Ishikawa (cell line): ENCODE results near the gene NTRK3.

Experiments
- RAD21 ChIP-seq: IDR thresholded peaks from 2 replicates; pipeline ENCODE4 v1.6.1; 2012; ENCODE audit warnings: low read depth
- TAF1 ChIP-seq: IDR thresholded peaks from 2 replicates; pipeline ENCODE4 v1.6.1; 2012; ENCODE audit warnings: low read depth, mild to moderate bottlenecking
- TCF12 ChIP-seq: IDR thresholded peaks from 2 replicates; pipeline ENCODE4 v1.6.1; 2012; ENCODE audit warnings: low read depth
- YY1 ChIP-seq: IDR thresholded peaks from 2 replicates; pipeline ENCODE4 v1.6.1; 2012; ENCODE audit warnings: low read depth
- ZBTB7A ChIP-seq: IDR thresholded peaks from 2 replicates; pipeline ENCODE4 v1.6.1; 2012; ENCODE audit warnings: low read depth
- TF ChIP-seq, protein P1 (sequence below): IDR thresholded peaks from 2 replicates; pipeline ENCODE4 v1.6.1; 2012
- TF ChIP-seq, protein P2 (sequence below): IDR thresholded peaks from 2 replicates; pipeline ENCODE4 v1.6.1; 2012; ENCODE audit warnings: low read depth, mild to moderate bottlenecking

DNA sequence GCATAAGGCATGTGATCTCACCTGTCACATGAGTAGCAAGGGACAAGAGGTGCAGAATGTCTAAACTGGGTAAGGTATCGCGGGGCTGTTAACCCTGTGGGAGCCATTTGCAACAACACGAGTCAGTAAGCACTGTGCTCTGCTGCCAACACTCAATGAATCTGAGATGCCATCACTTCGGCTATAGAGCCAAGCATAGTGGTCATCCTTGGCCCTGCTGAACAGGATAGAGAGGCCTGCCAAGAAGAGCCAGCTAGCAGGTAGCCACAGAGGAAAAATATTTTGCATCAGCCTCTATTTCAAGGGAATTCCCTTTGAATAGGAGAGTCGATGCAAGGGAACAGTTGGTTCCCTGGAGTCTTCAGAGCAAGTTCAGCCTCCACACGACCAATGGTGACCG lies 137.8 kb downstream of the NTRK3 start:
- TF ChIP-seq TAF1, result no peak
- TF ChIP-seq, protein P1, sequence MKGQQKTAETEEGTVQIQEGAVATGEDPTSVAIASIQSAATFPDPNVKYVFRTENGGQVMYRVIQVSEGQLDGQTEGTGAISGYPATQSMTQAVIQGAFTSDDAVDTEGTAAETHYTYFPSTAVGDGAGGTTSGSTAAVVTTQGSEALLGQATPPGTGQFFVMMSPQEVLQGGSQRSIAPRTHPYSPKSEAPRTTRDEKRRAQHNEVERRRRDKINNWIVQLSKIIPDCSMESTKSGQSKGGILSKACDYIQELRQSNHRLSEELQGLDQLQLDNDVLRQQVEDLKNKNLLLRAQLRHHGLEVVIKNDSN, result no peak
- TF ChIP-seq, protein P2, sequence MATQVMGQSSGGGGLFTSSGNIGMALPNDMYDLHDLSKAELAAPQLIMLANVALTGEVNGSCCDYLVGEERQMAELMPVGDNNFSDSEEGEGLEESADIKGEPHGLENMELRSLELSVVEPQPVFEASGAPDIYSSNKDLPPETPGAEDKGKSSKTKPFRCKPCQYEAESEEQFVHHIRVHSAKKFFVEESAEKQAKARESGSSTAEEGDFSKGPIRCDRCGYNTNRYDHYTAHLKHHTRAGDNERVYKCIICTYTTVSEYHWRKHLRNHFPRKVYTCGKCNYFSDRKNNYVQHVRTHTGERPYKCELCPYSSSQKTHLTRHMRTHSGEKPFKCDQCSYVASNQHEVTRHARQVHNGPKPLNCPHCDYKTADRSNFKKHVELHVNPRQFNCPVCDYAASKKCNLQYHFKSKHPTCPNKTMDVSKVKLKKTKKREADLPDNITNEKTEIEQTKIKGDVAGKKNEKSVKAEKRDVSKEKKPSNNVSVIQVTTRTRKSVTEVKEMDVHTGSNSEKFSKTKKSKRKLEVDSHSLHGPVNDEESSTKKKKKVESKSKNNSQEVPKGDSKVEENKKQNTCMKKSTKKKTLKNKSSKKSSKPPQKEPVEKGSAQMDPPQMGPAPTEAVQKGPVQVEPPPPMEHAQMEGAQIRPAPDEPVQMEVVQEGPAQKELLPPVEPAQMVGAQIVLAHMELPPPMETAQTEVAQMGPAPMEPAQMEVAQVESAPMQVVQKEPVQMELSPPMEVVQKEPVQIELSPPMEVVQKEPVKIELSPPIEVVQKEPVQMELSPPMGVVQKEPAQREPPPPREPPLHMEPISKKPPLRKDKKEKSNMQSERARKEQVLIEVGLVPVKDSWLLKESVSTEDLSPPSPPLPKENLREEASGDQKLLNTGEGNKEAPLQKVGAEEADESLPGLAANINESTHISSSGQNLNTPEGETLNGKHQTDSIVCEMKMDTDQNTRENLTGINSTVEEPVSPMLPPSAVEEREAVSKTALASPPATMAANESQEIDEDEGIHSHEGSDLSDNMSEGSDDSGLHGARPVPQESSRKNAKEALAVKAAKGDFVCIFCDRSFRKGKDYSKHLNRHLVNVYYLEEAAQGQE, result no peak
- no peak for TF ChIP-seq RAD21
- no peak for TF ChIP-seq TCF12
- no peak for TF ChIP-seq YY1
- TF ChIP-seq ZBTB7A, result no peak
